GM20431 (cell line): ENCODE results near the gene DCTN2.

Source experiments
- in situ Hi-C: fragments of 300-500 bp; cut with MseI, MboI; formaldehyde crosslinking; loops from one replicate; pipeline ENCODE4 v1.15.0; 2020; ENCODE audit warnings: low sequenced_read_pairs; ENCODE audit not compliant: unreplicated experiment

Gene DCTN2

GRCh38 chr12:57530396-57531142 lies 16.4 kb downstream of the DCTN2 start:
- in situ Hi-C loops, result no loop called here

- in situ Hi-C loops, result no loop called here
Measured at GRCh38 chr12:57529831-57530230, 17.2 kb downstream of the DCTN2 start.

- in situ Hi-C loops, result no loop called here
Measured at GRCh38 chr12:57528831-57529555, 18.0 kb downstream of the DCTN2 start.

- in situ Hi-C loops, result no loop called here
Measured at GRCh38 chr12:57528176-57528575, 18.8 kb downstream of the DCTN2 start.

- in situ Hi-C loops, result no loop called here
Measured at GRCh38 chr12:57527184-57527583, 19.8 kb downstream of the DCTN2 start.

- in situ Hi-C loops, result no loop called here
Measured at GRCh38 chr12:57526477-57527126, 20.4 kb downstream of the DCTN2 start.

GRCh38 chr12:57525615-57526383 lies 21.2 kb downstream of the DCTN2 start:
- in situ Hi-C loops, result no loop called here

GRCh38 chr12:57524814-57525614 lies 22.0 kb downstream of the DCTN2 start:
- in situ Hi-C loops, result no loop called here

GRCh38 chr12:57523706-57524614 lies 23.0 kb downstream of the DCTN2 start:
- in situ Hi-C loops, result no loop called here

- in situ Hi-C loops, result no loop called here
Measured at GRCh38 chr12:57522887-57523705, 23.9 kb downstream of the DCTN2 start.

- in situ Hi-C loops, result no loop called here
Measured at GRCh38 chr12:57522011-57522886, 24.7 kb downstream of the DCTN2 start, which contains the start of gene MBD6. MBD6 (plus strand) TSS chr12:57522824; CDS start chr12:57524304, 1,480 bp downstream.

- in situ Hi-C loops, result no loop called here
Measured at GRCh38 chr12:57521525-57522010, 25.4 kb downstream of the DCTN2 start.

- in situ Hi-C loops, result no loop called here
Measured at GRCh38 chr12:57520053-57520818, 26.8 kb downstream of the DCTN2 start, which contains the start of gene DDIT3. DDIT3 (minus strand) TSS chr12:57520514; CDS start chr12:57517406, 3,108 bp downstream.

- in situ Hi-C loops, result no loop called here
Measured at GRCh38 chr12:57519796-57520052, 27.3 kb downstream of the DCTN2 start.

GRCh38 chr12:57518920-57519795 lies 27.8 kb downstream of the DCTN2 start:
- in situ Hi-C loops, result no loop called here
